Stomach (tissue), 4 donors: ENCODE measurements around the gene ZNF18.

Experiments
- CTCF ChIP-seq, 7 experiments: fragments of 450-650 bp in 4 of 7; fragments of 200-600 bp in 3 of 7; sonication (generic) in 3 of 7; IDR thresholded peaks; one replicate each; pipeline ENCODE4 v1.5.1; 2016 to 2019; ENCODE audit warnings: antibody characterized with exemption in 7 of 7, control low read depth in 2 of 7, mild to moderate bottlenecking in 1 of 7
- EP300 ChIP-seq: sonication (generic); formaldehyde crosslinking; IDR thresholded peaks from one replicate; pipeline ENCODE4 v1.6.1; 2017; ENCODE audit warnings: antibody characterized with exemption
- POLR2A ChIP-seq, 4 donors: fragments of 450-650 bp; IDR thresholded peaks; one replicate each; pipeline ENCODE4 v1.6.1; 2016; ENCODE audit warnings: antibody characterized with exemption in 4 of 4, control low read depth in 2 of 4, mild to moderate bottlenecking in 1 of 4, moderate library complexity in 1 of 4
- POLR2AphosphoS5 ChIP-seq, 3 donors: sonication (generic); formaldehyde crosslinking; IDR thresholded peaks; one replicate each; pipeline ENCODE4 v1.6.1; 2016; ENCODE audit warnings: antibody characterized with exemption in 3 of 3

GRCh38 chr17:12027658-12028057 is 30.4 kb upstream of the ZNF18 start:
- TF ChIP-seq CTCF (IDR thresholded peaks at IDR 0.05) (no peak), POLR2A (IDR thresholded peaks at IDR 0.05) (no peak), EP300 (no peak), POLR2AphosphoS5 (IDR thresholded peaks at IDR 0.05) (no peak)
